ENCODE data around the gene RNU6-8. TPM values are rescaled to one million over a fixed set of nuclear protein-coding genes. Genes with fewer than 3 reads are reported as not detected.

Gene RNU6-8
- polyA plus RNA-seq, 2 of the 4 experiments (the other 2 are of a cell fraction), result not detected

GRCh38 chr14:32252030-32252670 lies 49.1 kb upstream of the RNU6-8 start:
- WGBS (ENCODE audit: missing lambda C conversion rate), result 48% methylated on average over 3 of the region's 3 CpGs
- peak; percentile 72 for FAIRE-seq
- POLR2A ChIA-PET, result interaction anchor here (1.8 kb wide), 1 partner anchor 176 kb away, joined by 4 read pairs; no protein-coding TSS in a partner anchor

GRCh38 chr14:32251530-32251929 lies 48.5 kb upstream of the RNU6-8 start:
- 76% methylated on average over 4 of the region's 4 CpGs for WGBS (ENCODE audit: missing lambda C conversion rate)
- DNase-seq (ENCODE audit: low read depth in 1 of 2, low spot score in 1 of 2) (no peak), FAIRE-seq (no peak), ATAC-seq (no peak)
- Histone ChIP-seq H3K4me3 (no peak overlapping the region), H3K27ac (peak overlapping the region; percentile 1 to 37; a peak in 1 of 6 replicates), H3K4me2 (no peak overlapping the region), H3K9me3 (no peaks in the 10 kb centered on the region), H3K4me1 (peaks cover 12% of the 10 kb centered on the region; the same call in 2 of the 3 replicates)
- no peak for TF ChIP-seq ZSCAN20 (CRISPR knock-in tag; IDR thresholded peaks at IDR 0.05)
- no peak for TF ChIP-seq USF2 (IDR thresholded peaks at IDR 0.05)
- TF ChIP-seq ZC3H11A (IDR thresholded peaks at IDR 0.05), result no peak
- no peak for TF ChIP-seq BCL3 (IDR thresholded peaks at IDR 0.05)
- no peak for TF ChIP-seq E2F6 (IDR thresholded peaks at IDR 0.05; ENCODE audit: borderline replicate concordance, low read depth)
- no peak for TF ChIP-seq ELK1 (IDR thresholded peaks at IDR 0.05; ENCODE audit: low read depth, low read length)
- TF ChIP-seq KDM1A (IDR thresholded peaks at IDR 0.05; ENCODE audit: low read depth), result no peak
- CTCF ChIA-PET, result interaction anchor here (0.7 to 7.2 kb wide), 24 partner anchors 8 to 794 kb away, joined by 3 to 67 read pairs (median 5); partner anchors contain the start of genes ARHGAP5, DTD2 and RNU6-7
- POLR2A ChIA-PET, result no interaction called here

More at GRCh38 chr14:32252030-32252670, 49.1 kb upstream of the RNU6-8 start:
- CTCF ChIA-PET, result interaction anchor here (0.7 to 7.2 kb wide), 49 partner anchors 9 to 850 kb away, joined by 3 to 67 read pairs (median 4); partner anchors contain the start of genes ARHGAP5, DTD2 and RNU6-7
- ATAC-seq, result peak; percentile 87 to 94
- peak; percentile 60 to 80 for DNase-seq (ENCODE audit: low read depth in 1 of 2, low spot score in 1 of 2)
- TF ChIP-seq SMC3 (IDR thresholded peaks at IDR 0.05) (peak; percentile 91), CTCF (IDR thresholded peaks at IDR 0.05) (peak; percentile 90), HOXA7 (CRISPR knock-in tag; IDR thresholded peaks at IDR 0.05) (no peak), HDAC2 (IDR thresholded peaks at IDR 0.05) (no peak), JUNB (IDR thresholded peaks at IDR 0.05) (no peak), ATOH8 (CRISPR knock-in tag; IDR thresholded peaks at IDR 0.05; ENCODE audit: low read depth) (no peak), RARB (CRISPR knock-in tag; IDR thresholded peaks at IDR 0.05) (no peak), FOXS1 (CRISPR knock-in tag; IDR thresholded peaks at IDR 0.05) (no peak), MYC (IDR thresholded peaks at IDR 0.05; ENCODE audit: borderline replicate concordance, low read length) (no peak), POLR2A (IDR thresholded peaks at IDR 0.05; ENCODE audit: low read length) (no peak), BCL3 (IDR thresholded peaks at IDR 0.05) (no peak), RAD21 (conservative IDR thresholded peaks at IDR 0.05 in 1 of 2, IDR thresholded peaks at IDR 0.05 in 1 of 2) (peak; percentile 96 to 99), E2F6 (IDR thresholded peaks at IDR 0.05; ENCODE audit: borderline replicate concordance, low read depth) (no peak), PHF8 (IDR thresholded peaks at IDR 0.05; ENCODE audit: borderline replicate concordance, low read depth) (no peak)
- Histone ChIP-seq H3K4me2 (no peak overlapping the region), H3K4me3 (no peak overlapping the region), H3K9me3 (no peaks in the 10 kb centered on the region), H3K27ac (peak overlapping the region; percentile 1 to 37; a peak in 1 of 6 replicates), H3K4me1 (peaks cover 18% of the 10 kb centered on the region; the same call in 2 of the 3 replicates)

All from A549 (cell line).